Fibroblast of skin of left quadriceps (primary cell): ENCODE data around the gene SLC24A3.
"Not testable (repeated sequence)": the region's sequence is repeated elsewhere in the genome, so short reads cannot be mapped to it uniquely, and the experiment has no call there.

Experiments
- DNase-seq, 2 experiments: peaks; one replicate each; pipeline ENCODE4 v3.0.0-alpha.2; 2013; ENCODE audit warnings: low read depth in 2 of 2

SLC24A3 gene

GRCh38 chr20:19745584-19745983 is 533.1 kb downstream of the SLC24A3 start:
- no peak for DNase-seq

GRCh38 chr20:19746396-19746795 is 534.0 kb downstream of the SLC24A3 start:
- DNase-seq: no peak

GRCh38 chr20:19747903-19748302 is 535.5 kb downstream of the SLC24A3 start:
- DNase-seq: no peak

- DNase-seq: no peak
Observed at GRCh38 chr20:19748681-19749080, 536.2 kb downstream of the SLC24A3 start.

GRCh38 chr20:19749618-19750071 is 537.2 kb downstream of the SLC24A3 start:
- no peak for DNase-seq

GRCh38 chr20:19750101-19750606 is 537.7 kb downstream of the SLC24A3 start:
- DNase-seq: no peak

GRCh38 chr20:19750907-19751636 is 538.6 kb downstream of the SLC24A3 start:
- no peak for DNase-seq

- not testable (repeated sequence) for DNase-seq
Observed at GRCh38 chr20:19754201-19754600, 541.8 kb downstream of the SLC24A3 start.

GRCh38 chr20:19756761-19757486 is 544.5 kb downstream of the SLC24A3 start:
- no peak for DNase-seq

- peak; percentile 81 to 82 for DNase-seq
Observed at GRCh38 chr20:19757487-19758132, 545.2 kb downstream of the SLC24A3 start.

GRCh38 chr20:19758133-19758500 is 545.7 kb downstream of the SLC24A3 start, which contains the start of gene RIN2:
RIN2 (plus strand) TSS chr20:19758258; CDS start chr20:19889602, 131,344 bp downstream.
- no peak for DNase-seq

- DNase-seq: no peak
Observed at GRCh38 chr20:19758501-19759331, 546.3 kb downstream of the SLC24A3 start.

GRCh38 chr20:19760371-19760721 is 547.9 kb downstream of the SLC24A3 start:
- DNase-seq: no peak

- no peak for DNase-seq
Observed at GRCh38 chr20:19761326-19761725, 548.9 kb downstream of the SLC24A3 start.

- DNase-seq: no peak
Observed at GRCh38 chr20:19761841-19762240, 549.4 kb downstream of the SLC24A3 start.

- DNase-seq: no peak
Observed at GRCh38 chr20:19764207-19764606, 551.8 kb downstream of the SLC24A3 start.

GRCh38 chr20:19765266-19765665 is 552.8 kb downstream of the SLC24A3 start:
- no peak for DNase-seq

GRCh38 chr20:19765913-19766312 is 553.5 kb downstream of the SLC24A3 start:
- DNase-seq: no peak

GRCh38 chr20:19767070-19767469 is 554.6 kb downstream of the SLC24A3 start:
- no peak for DNase-seq

- no peak for DNase-seq
Observed at GRCh38 chr20:19768325-19768842, 555.9 kb downstream of the SLC24A3 start.

GRCh38 chr20:19769507-19769906 is 557.1 kb downstream of the SLC24A3 start:
- no peak for DNase-seq
